Measurements from ENCODE around the gene CDH8.

The CDH8 gene

DNA sequence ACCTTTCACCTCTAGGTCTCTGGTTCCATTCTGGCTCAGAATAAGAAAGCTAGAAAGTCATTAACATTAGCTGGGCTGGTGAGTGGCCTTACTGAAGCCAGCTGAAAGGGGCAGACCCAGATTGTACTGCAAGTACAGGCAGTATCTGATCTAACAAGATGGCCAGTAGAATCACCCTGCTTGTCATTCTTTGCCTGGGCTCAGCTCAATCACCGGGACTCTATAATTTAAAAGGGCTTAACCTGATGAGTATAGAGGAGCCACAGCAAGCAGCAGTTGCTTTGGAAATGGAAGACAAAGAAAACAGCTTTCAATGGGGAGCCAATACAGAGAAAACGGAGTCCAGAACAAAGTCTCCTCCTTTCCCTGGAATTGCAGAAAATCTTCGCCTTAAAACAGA is 13.6 kb downstream of the CDH8 start:
- no peaks in the 10 kb centered on the region; the same call in 1 of the 2 replicates for H3K9me3 ChIP-seq
- TF ChIP-seq, protein P1, sequence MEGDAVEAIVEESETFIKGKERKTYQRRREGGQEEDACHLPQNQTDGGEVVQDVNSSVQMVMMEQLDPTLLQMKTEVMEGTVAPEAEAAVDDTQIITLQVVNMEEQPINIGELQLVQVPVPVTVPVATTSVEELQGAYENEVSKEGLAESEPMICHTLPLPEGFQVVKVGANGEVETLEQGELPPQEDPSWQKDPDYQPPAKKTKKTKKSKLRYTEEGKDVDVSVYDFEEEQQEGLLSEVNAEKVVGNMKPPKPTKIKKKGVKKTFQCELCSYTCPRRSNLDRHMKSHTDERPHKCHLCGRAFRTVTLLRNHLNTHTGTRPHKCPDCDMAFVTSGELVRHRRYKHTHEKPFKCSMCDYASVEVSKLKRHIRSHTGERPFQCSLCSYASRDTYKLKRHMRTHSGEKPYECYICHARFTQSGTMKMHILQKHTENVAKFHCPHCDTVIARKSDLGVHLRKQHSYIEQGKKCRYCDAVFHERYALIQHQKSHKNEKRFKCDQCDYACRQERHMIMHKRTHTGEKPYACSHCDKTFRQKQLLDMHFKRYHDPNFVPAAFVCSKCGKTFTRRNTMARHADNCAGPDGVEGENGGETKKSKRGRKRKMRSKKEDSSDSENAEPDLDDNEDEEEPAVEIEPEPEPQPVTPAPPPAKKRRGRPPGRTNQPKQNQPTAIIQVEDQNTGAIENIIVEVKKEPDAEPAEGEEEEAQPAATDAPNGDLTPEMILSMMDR (IDR thresholded peaks at IDR 0.05; ENCODE audit: low read depth, low read length), result no peak
- H3K36me3 ChIP-seq, result no peaks in the 10 kb centered on the region
- H3K27me3 ChIP-seq, result no peaks in the 10 kb centered on the region
- H3K4me3 ChIP-seq (ENCODE audit: low read depth, low read length), result no peak overlapping the region
- no peak for DNase-seq
- H3K4me1 ChIP-seq, result no peaks in the 10 kb centered on the region

DNA sequence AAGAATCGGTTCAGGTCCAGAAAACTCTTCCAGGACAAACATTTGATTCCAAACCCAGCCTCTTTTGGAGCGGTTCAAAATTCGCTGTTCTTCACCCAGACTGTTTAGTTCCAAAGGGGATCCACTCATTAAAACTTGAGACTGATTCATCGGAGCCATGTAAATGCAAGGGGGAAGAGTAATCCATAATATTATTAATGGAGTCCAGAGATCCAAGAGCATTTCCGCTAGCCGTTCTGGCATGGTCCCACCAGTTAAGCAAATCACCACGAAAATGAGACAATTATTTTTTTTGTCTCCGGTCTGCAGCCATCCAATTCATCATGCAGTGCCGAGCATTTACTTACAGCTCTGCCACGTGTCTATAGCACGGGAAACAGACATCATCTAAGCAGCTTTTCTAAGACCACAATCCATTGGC is 15.1 kb downstream of the CDH8 start:
- Histone ChIP-seq H3K27me3 (no peaks in the 10 kb centered on the region), H3K4me1 (no peaks in the 10 kb centered on the region), H3K36me3 (no peaks in the 10 kb centered on the region), H3K9me3 (no peaks in the 10 kb centered on the region; the same call in 1 of the 2 replicates), H3K4me3 (ENCODE audit: low read depth, low read length) (no peak overlapping the region)
- TF ChIP-seq, protein P1 (IDR thresholded peaks at IDR 0.05; ENCODE audit: low read depth, low read length), result no peak
- no peak for DNase-seq

DNA sequence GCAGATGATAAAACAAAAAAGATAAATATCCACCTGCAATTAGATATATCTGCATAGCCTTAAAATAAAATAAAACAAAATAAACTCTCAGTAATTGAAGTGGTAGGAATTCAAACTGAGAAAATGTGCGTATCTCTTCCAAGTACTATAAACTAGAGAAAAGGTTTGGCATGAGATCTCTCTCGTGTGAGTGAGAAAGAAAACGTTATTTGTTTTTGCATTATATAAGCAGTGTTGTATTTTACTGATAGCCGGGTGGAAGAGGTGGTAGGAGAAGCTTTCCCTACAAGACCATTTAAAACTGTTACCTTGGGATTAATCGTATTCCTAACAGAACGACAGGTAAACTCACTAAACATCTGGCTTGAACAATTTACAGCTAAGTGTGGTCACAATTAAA is 15.6 kb downstream of the CDH8 start:
- DNase-seq, result no peak
- Histone ChIP-seq H3K36me3 (no peaks in the 10 kb centered on the region), H3K4me1 (no peaks in the 10 kb centered on the region), H3K27me3 (no peaks in the 10 kb centered on the region), H3K4me3 (ENCODE audit: low read depth, low read length) (no peak overlapping the region), H3K9me3 (no peaks in the 10 kb centered on the region; the same call in 1 of the 2 replicates)
- TF ChIP-seq, protein P1 (IDR thresholded peaks at IDR 0.05; ENCODE audit: low read depth, low read length), result no peak

DNA sequence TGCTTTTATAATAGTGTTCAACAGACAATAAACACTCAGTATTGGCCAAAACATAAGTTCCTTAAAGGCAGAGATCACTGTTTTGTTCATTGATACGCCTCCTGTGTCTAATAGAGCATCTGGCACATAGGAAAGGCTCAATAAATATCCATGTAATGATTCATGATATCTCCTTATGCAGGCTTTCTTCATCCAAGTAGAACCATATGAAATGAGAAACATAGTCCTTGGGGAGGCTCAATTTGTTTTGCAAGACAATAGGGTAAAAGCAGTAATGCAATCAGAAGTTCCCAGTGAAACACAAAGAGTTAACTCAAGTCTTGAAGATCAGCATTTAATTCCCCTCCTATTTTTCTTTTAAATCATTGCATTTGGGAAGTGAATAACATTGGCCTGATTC is 16.4 kb downstream of the CDH8 start:
- H3K9me3 ChIP-seq, result no peaks in the 10 kb centered on the region; the same call in 1 of the 2 replicates
- no peaks in the 10 kb centered on the region for H3K27me3 ChIP-seq
- no peak for DNase-seq
- no peaks in the 10 kb centered on the region for H3K36me3 ChIP-seq
- H3K4me1 ChIP-seq, result no peaks in the 10 kb centered on the region
- TF ChIP-seq, protein P1 (IDR thresholded peaks at IDR 0.05; ENCODE audit: low read depth, low read length), result no peak
- H3K4me3 ChIP-seq (ENCODE audit: low read depth, low read length), result no peak overlapping the region

DNA sequence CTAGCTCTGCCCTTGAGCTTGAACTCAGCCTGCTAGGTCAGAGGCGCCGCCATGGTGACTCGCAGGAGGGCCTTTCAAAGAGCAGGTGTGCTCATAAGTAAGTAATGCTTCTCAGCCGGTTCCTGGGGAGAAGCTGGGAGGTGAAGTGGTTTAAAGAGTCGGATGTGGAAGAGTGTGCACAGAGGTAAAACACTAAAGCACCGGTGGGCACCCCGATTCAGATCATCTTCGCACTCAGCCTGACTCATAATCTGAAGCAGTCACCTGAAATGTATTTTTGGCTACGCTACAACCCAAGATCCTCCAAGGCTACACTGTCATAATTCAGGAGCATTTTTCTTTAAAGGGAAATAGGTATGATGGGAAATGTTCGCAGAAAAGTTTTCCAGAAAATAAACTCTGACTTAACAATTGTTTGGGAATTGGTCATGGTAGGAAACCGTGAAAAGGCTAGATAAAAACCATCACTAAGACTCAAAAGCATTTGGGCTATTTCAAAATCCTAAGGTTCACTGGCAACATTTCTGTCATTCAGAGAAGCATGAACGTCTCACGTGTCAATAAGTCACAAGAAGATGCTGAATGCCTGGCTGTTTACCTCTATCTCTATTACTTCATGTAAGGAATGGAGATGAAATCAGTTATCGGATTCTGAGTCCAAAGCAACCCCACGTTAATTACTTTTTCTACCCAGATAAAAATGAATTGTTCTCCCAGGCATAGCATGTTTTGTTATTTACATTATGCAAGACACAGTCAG is 17.8 kb downstream of the CDH8 start:
- Histone ChIP-seq H3K4me3 (ENCODE audit: low read depth, low read length) (no peak overlapping the region), H3K27me3 (no peaks in the 10 kb centered on the region), H3K9me3 (no peaks in the 10 kb centered on the region; the same call in 1 of the 2 replicates), H3K4me1 (no peaks in the 10 kb centered on the region), H3K36me3 (no peaks in the 10 kb centered on the region)
- no peak for DNase-seq
- TF ChIP-seq, protein P1 (IDR thresholded peaks at IDR 0.05; ENCODE audit: low read depth, low read length), result no peak

DNA sequence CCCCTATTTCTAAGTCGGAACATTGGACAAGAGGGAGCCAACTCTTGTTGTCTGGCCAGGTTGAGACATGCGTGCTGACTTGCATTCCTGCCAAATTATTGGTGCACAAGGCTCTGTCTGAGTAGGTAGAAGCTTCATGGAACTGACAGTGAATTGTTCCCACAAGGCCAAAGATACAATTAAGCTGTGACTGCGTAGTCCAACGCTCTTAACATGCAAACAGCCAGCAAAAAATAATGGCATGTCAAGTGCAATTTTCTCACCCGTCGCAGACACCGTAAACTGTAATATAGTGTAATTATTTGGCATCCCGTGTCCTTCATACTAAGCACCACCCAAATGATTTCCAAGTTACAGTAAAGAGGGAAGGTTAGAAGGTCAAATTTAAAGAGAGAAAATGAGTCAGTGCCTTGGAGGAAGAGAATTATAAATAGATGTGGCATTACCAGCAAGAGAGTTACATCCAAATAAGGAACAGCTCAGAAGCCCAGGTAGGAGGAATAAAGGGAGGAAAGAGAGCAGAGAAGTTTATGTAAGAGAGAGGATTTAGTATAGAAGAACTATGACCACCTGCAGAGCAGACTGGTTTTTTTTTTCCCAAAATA is 21.8 kb downstream of the CDH8 start:
- H3K27me3 ChIP-seq, result no peaks in the 10 kb centered on the region
- H3K36me3 ChIP-seq, result no peaks in the 10 kb centered on the region
- TF ChIP-seq, protein P1 (IDR thresholded peaks at IDR 0.05; ENCODE audit: low read depth, low read length), result no peak
- H3K4me3 ChIP-seq (ENCODE audit: low read depth, low read length), result no peak overlapping the region
- H3K4me1 ChIP-seq, result no peaks in the 10 kb centered on the region
- H3K9me3 ChIP-seq, result no peaks in the 10 kb centered on the region; the same call in 1 of the 2 replicates
- no peak for DNase-seq

Data from BE2C (cell line).